Measurements from ENCODE around the gene SMIM33. TPM values are rescaled to one million over a fixed set of nuclear protein-coding genes. Genes with fewer than 3 reads are reported as not detected.

SMIM33 gene
- total RNA-seq, 1 experiment from 2014 or later, result not detected

DNA sequence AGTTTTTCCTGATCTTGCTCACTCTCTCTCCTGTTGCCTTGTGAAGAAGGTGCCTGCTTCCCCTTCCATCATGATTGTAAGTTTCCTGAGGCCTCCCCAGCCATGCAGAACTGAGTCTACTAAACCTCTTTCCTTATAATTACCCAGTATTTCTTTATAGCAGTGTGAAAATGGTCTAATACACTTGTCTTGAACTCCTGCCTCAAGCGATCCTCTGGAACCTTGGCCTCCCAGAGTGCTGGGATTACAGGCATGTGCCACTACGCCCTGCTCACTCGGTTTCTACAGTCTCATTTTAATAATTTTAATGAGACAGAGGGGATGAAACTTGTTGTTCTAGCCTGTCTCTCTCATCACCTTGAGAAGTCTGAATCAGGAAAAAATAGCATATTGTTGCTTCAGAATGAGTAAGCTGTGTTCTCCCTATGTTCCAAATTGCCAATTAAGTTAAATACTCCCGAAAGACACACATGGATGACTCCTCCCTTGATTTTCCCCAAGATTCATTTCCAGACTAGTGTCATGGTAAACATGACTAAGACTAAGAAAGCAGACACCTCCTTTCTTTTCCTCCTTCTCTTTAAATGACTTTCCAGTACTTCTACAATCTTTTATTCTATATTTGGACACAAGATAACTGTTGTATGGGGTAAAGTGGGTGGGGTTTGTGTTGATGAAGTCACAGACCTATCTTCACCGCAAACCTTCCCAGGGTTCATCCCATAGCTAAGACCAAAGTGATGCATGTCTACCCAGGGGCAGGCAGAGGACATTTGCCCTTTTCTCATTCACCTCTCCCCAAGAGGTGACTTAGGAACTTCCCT is 23.6 kb upstream of the SMIM33 start:
- Mint-ChIP-seq H3K4me3 (no peak overlapping the region), H3K4me1 (peaks cover 11% of the 10 kb centered on the region), H3K27me3 (ENCODE audit: low read depth) (peaks cover 4% of the 10 kb centered on the region; the same call in 1 of the 2 replicates), H3K9me3 (no peaks in the 10 kb centered on the region), H3K27ac (no peak overlapping the region), H3K36me3 (no peaks in the 10 kb centered on the region)
- CTCF ChIA-PET, result no interaction called here
- TF ChIP-seq NFE2L1 (CRISPR knock-in tag; IDR thresholded peaks at IDR 0.05) (no peak), NFATC4 (CRISPR knock-in tag; IDR thresholded peaks at IDR 0.05) (no peak), ZNF138 (CRISPR knock-in tag; conservative IDR thresholded peaks at IDR 0.05) (no peak)
- ATAC-seq (no peak), DNase-seq (ENCODE audit: low spot score) (no peak)
- POLR2A ChIA-PET, result interaction anchor here (0.6 kb wide), 1 partner anchor 98 kb away, joined by 3 read pairs; no protein-coding TSS in a partner anchor

DNA sequence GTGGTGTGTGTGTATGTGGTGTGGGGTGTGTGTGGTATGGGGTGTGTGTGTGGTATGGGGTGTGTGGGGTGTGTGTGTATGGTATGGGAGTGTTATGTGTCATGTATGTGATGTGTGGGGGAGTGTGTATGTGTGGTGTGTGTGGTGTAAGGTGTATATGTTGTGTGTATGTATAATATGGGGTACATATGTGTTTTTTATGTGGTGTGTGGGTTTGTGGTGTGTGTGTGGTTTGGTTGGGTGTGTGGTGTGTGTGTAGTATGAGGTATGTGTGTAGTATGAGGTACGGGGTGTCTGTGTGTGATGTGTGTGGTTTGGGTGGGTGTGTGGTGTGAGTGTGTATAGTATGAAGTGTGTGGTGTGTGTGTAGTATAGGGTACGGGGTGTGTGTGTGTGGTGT is 19.6 kb upstream of the SMIM33 start:
- DNase-seq (ENCODE audit: low spot score) (no peak), ATAC-seq (no peak)
- Mint-ChIP-seq H3K27me3 (ENCODE audit: low read depth) (no peaks in the 10 kb centered on the region), H3K27ac (no peak overlapping the region), H3K4me3 (no peak overlapping the region), H3K4me1 (no peaks in the 10 kb centered on the region; the same call in 1 of the 2 replicates), H3K9me3 (no peaks in the 10 kb centered on the region), H3K36me3 (no peaks in the 10 kb centered on the region)
- ChIA-PET CTCF (no interaction called here), POLR2A (no interaction called here)
- TF ChIP-seq ZNF219 (CRISPR knock-in tag; IDR thresholded peaks at IDR 0.05; ENCODE audit: borderline replicate concordance) (no peak), ZNF671 (CRISPR knock-in tag; IDR thresholded peaks at IDR 0.05) (no peak), JUN (CRISPR knock-in tag; IDR thresholded peaks at IDR 0.05) (no peak), TEAD4 (CRISPR knock-in tag; IDR thresholded peaks at IDR 0.05) (no peak)
- TF ChIP-seq, protein P1, sequence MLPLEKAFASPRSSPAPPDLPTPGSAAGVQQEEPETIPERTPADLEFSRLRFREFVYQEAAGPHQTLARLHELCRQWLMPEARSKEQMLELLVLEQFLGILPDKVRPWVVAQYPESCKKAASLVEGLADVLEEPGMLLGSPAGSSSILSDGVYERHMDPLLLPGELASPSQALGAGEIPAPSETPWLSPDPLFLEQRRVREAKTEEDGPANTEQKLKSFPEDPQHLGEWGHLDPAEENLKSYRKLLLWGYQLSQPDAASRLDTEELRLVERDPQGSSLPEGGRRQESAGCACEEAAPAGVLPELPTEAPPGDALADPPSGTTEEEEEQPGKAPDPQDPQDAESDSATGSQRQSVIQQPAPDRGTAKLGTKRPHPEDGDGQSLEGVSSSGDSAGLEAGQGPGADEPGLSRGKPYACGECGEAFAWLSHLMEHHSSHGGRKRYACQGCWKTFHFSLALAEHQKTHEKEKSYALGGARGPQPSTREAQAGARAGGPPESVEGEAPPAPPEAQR (CRISPR knock-in tag; IDR thresholded peaks at IDR 0.05), result no peak
- TF ChIP-seq, protein P2, sequence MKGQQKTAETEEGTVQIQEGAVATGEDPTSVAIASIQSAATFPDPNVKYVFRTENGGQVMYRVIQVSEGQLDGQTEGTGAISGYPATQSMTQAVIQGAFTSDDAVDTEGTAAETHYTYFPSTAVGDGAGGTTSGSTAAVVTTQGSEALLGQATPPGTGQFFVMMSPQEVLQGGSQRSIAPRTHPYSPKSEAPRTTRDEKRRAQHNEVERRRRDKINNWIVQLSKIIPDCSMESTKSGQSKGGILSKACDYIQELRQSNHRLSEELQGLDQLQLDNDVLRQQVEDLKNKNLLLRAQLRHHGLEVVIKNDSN (CRISPR knock-in tag; IDR thresholded peaks at IDR 0.05), result no peak

DNA sequence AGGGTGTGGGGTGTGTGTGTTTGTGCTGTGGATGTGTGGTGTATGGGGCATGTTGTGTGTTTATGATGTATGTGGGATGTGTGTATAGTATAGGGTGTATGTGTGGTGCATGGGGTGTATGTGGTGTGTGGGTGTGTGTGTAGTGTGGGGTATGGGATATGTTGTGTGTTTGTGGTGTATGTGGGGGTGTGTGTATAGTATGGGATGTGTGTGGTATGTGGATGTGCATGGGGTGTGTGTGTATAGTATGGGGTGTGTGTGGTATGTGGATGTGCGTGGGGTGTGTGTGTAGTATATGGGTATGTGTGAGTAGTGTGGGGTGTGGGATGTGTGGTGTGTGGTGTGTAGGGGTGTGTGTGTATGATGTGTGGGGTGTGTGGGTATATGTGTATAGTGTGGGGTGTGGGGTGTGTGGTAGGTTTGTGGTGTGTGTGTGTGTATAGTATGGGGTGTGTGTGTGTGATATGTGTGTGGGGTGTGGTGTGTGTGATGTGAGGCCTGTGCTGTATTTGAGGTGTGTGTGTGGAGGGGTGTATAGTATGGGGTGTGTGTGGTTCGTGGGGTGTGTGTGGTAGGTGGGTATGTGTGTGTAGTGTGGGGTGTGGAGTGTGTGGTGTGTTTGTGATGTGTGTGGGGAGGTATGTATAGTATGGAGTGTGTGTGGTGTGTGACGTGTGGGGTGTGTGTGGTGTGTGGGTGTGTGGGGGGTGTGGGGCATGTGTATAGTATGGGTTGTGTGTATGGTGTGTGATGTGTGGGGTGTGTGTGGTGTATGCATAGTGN is 18.7 kb upstream of the SMIM33 start:
- DNase-seq (ENCODE audit: low spot score), result no peak
- Mint-ChIP-seq H3K27me3 (ENCODE audit: low read depth) (no peaks in the 10 kb centered on the region), H3K36me3 (no peaks in the 10 kb centered on the region), H3K27ac (no peak overlapping the region), H3K4me1 (no peaks in the 10 kb centered on the region; the same call in 1 of the 2 replicates), H3K4me3 (no peak overlapping the region), H3K9me3 (no peaks in the 10 kb centered on the region)
- POLR2A ChIA-PET, result no interaction called here
- ATAC-seq, result no peak
- CTCF ChIA-PET, result no interaction called here
- TF ChIP-seq ATF1 (CRISPR knock-in tag; IDR thresholded peaks at IDR 0.05) (no peak), GABPB1 (CRISPR knock-in tag; IDR thresholded peaks at IDR 0.05) (no peak), FOXK1 (CRISPR knock-in tag; IDR thresholded peaks at IDR 0.05) (no peak), NFATC4 (CRISPR knock-in tag; IDR thresholded peaks at IDR 0.05) (no peak)
- TF ChIP-seq, protein P3, sequence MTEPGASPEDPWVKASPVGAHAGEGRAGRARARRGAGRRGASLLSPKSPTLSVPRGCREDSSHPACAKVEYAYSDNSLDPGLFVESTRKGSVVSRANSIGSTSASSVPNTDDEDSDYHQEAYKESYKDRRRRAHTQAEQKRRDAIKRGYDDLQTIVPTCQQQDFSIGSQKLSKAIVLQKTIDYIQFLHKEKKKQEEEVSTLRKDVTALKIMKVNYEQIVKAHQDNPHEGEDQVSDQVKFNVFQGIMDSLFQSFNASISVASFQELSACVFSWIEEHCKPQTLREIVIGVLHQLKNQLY (CRISPR knock-in tag; IDR thresholded peaks at IDR 0.05), result no peak
- TF ChIP-seq, protein P4, sequence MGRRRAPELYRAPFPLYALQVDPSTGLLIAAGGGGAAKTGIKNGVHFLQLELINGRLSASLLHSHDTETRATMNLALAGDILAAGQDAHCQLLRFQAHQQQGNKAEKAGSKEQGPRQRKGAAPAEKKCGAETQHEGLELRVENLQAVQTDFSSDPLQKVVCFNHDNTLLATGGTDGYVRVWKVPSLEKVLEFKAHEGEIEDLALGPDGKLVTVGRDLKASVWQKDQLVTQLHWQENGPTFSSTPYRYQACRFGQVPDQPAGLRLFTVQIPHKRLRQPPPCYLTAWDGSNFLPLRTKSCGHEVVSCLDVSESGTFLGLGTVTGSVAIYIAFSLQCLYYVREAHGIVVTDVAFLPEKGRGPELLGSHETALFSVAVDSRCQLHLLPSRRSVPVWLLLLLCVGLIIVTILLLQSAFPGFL (CRISPR knock-in tag; IDR thresholded peaks at IDR 0.05; ENCODE audit: borderline replicate concordance), result no peak
